Esophagus squamous epithelium (tissue), 5 donors: ENCODE measurements around the gene FBXL15. TPM values are rescaled to one million over a fixed set of nuclear protein-coding genes. Genes with fewer than 3 reads are reported as not detected.

Source experiments
- DNase-seq: peaks from one replicate; lab custom pipeline; 2025; lab: John Stamatoyannopoulos, UW
- H3K27ac ChIP-seq, 4 donors: fragments of 200-600 bp; sonication (generic); one replicate each; pipeline ENCODE4 v1.5.1; 2016 to 2019; ENCODE audit warnings: mild to moderate bottlenecking in 1 of 4
- H3K27me3 ChIP-seq, 4 donors: fragments of 200-600 bp; sonication (generic); 1 replicate in 3 of 4; 2 replicates in 1 of 4; pipeline versions ENCODE4 v1.5.1 to v1.6.0; 2017 to 2021; ENCODE audit warnings: antibody characterized with exemption in 1 of 4
- H3K36me3 ChIP-seq, 3 donors: fragments of 200-600 bp; sonication (generic); one replicate each; pipeline ENCODE4 v1.5.1; 2016 to 2019
- H3K4me1 ChIP-seq, 3 donors: fragments of 200-600 bp; sonication (generic); one replicate each; pipeline ENCODE4 v1.5.1; 2017 to 2019
- H3K4me3 ChIP-seq, 4 donors: fragments of 200-600 bp; sonication (generic); 1 replicate in 3 of 4; 2 replicates in 1 of 4; pipeline ENCODE4 v1.5.1; 2016 to 2019; ENCODE audit warnings: mild to moderate bottlenecking in 2 of 4, moderate library complexity in 1 of 4
- H3K9me3 ChIP-seq, 3 donors: fragments of 200-600 bp; sonication (generic); one replicate each; pipeline ENCODE4 v1.5.1; 2016 to 2019
- CTCF ChIP-seq, 6 experiments: fragments of 450-650 bp in 4 of 6; fragments of 200-600 bp in 2 of 6; sonication (generic) in 2 of 6; IDR thresholded peaks; one replicate each; pipeline ENCODE4 v1.5.1; 2016 to 2019; ENCODE audit warnings: antibody characterized with exemption in 6 of 6, mild to moderate bottlenecking in 4 of 6, moderate library complexity in 4 of 6
- POLR2A ChIP-seq, 4 donors: fragments of 450-650 bp; IDR thresholded peaks; one replicate each; pipeline ENCODE4 v1.6.1; 2017; ENCODE audit warnings: antibody characterized with exemption in 4 of 4, mild to moderate bottlenecking in 4 of 4, moderate library complexity in 3 of 4
- WGBS, 2 donors: methylation state at CpG; one replicate each; pipeline ENCODE4 v1.1.5; 2018; 5-methylcytosine and 5-hydroxymethylcytosine counted together
- intact Hi-C: fragments of 100-400 bp; cut with DNase I; formaldehyde crosslinking; loops from one replicate; pipeline ENCODE4 v1.15.0; 2022
- small RNA-seq, 4 donors: library from RNA; depleted of rRNA; stranded (forward); fragments of <200 nt; gene quantifications; one replicate each; pipeline ENCODE3, GENCODE V24; 2016
- total RNA-seq, 4 donors: library from RNA; depleted of rRNA; stranded (reverse); fragments of >200 nt; gene quantifications; one replicate each; pipeline ENCODE4 v1.1.0, GENCODE V29; 2016
- donor health status: DM: yes; HTN: yes; CAD: no.

Gene FBXL15
- total RNA-seq, 4 donors from 2014 or later, result 10.6 to 20.2 (median 18.8) TPM

- H3K27ac ChIP-seq, result no peak overlapping the region
Observed at GRCh38 chr10:102467318-102467717, 46.7 kb downstream of the FBXL15 start.

GRCh38 chr10:102467971-102468438 lies 47.4 kb downstream of the FBXL15 start:
- 23 to 59% methylated on average over 5 to 6 of the region's 6 CpGs for WGBS, 2 donors
- peaks cover 0 to 21% (median 3%) of the 10 kb centered on the region in 3 donors for H3K4me1 ChIP-seq
- H3K27me3 ChIP-seq, result no peaks in the 10 kb centered on the region
- no peak overlapping the region for H3K4me3 ChIP-seq
- H3K27ac ChIP-seq, result no peak overlapping the region
- H3K9me3 ChIP-seq, result no peaks in the 10 kb centered on the region
- H3K36me3 ChIP-seq, result no peaks in the 10 kb centered on the region
- intact Hi-C loops, result no loop called here
- TF ChIP-seq CTCF (IDR thresholded peaks at IDR 0.05), result no peak
- TF ChIP-seq POLR2A (IDR thresholded peaks at IDR 0.05), result no peak
- DNase-seq, result no peak

More at GRCh38 chr10:102467318-102467717, 46.7 kb downstream of the FBXL15 start:
- H3K4me1 ChIP-seq, result peaks cover 0 to 28% (median 7%) of the 10 kb centered on the region in 3 donors
- WGBS, 2 donors, result 84 to 88% methylated on average over 6 of the region's 6 CpGs
- no peak for DNase-seq
- intact Hi-C loops, result no loop called here
- no peak overlapping the region for H3K4me3 ChIP-seq
- H3K36me3 ChIP-seq, result no peaks in the 10 kb centered on the region
- TF ChIP-seq POLR2A (IDR thresholded peaks at IDR 0.05), result no peak
- TF ChIP-seq CTCF (IDR thresholded peaks at IDR 0.05), result no peak
- no peaks in the 10 kb centered on the region for H3K9me3 ChIP-seq
- H3K27me3 ChIP-seq, result no peaks in the 10 kb centered on the region

- Histone ChIP-seq H3K9me3 (no peaks in the 10 kb centered on the region), H3K27ac (peak overlapping the region in 1 of 4 donors; percentile 14), H3K4me3 (no peak overlapping the region), H3K36me3 (no peaks in the 10 kb centered on the region), H3K27me3 (no peaks in the 10 kb centered on the region), H3K4me1 (peaks cover 0 to 14% (median 0%) of the 10 kb centered on the region in 3 donors)
- intact Hi-C loops, result no loop called here
- WGBS, 2 donors, result 68 to 72% methylated on average over 7 to 9 of the region's 9 CpGs
- no peak for DNase-seq
- TF ChIP-seq POLR2A (IDR thresholded peaks at IDR 0.05) (no peak), CTCF (IDR thresholded peaks at IDR 0.05) (no peak)
Observed at GRCh38 chr10:102468683-102469082, 48.0 kb downstream of the FBXL15 start.

GRCh38 chr10:102470579-102471546 lies 50.2 kb downstream of the FBXL15 start:
- TF ChIP-seq CTCF (IDR thresholded peaks at IDR 0.05) (no peak), POLR2A (IDR thresholded peaks at IDR 0.05) (no peak)
- Histone ChIP-seq H3K36me3 (no peaks in the 10 kb centered on the region), H3K9me3 (no peaks in the 10 kb centered on the region), H3K27ac (no peak overlapping the region), H3K4me1 (peaks cover 0 to 11% (median 0%) of the 10 kb centered on the region in 3 donors), H3K4me3 (no peak overlapping the region), H3K27me3 (no peaks in the 10 kb centered on the region)
- intact Hi-C loops, result no loop called here
- 91 to 94% methylated on average over 15 to 24 of the region's 36 CpGs for WGBS, 2 donors
- no peak for DNase-seq

Small RNAs within 50 kb of the gene (small RNA-seq; reads per million reads assigned to genes)
- gene MIR146B, result 1,091 to 7,937 (median 5,469) reads per million in 4 donors

Other genes starting within 250 kb of the FBXL15 start
- not detected for gene ELOVL3, start 194.5 kb upstream of the FBXL15 start, total RNA-seq
- gene PITX3, start 179.3 kb upstream of the FBXL15 start, total RNA-seq, result not detected
- 10 to 100 TPM; 22.5 to 39.0 (median 28.6) TPM for gene GBF1, start 175.3 kb upstream of the FBXL15 start, total RNA-seq
- 10 to 100 TPM; 10.7 to 20.2 (median 15.6) TPM for gene NFKB2, start 25.1 kb upstream of the FBXL15 start, total RNA-seq
- gene PSD, start 2.1 kb upstream of the FBXL15 start, total RNA-seq, result 1 to 10 TPM in 2 of 4 donors, under 1 TPM in 2; 0.22 to 3.4 (median 0.93) TPM
- 10 to 100 TPM; 16.6 to 37.6 (median 27.0) TPM for gene CUEDC2, start 11.7 kb downstream of the FBXL15 start, total RNA-seq
- gene C10orf95, start 30.7 kb downstream of the FBXL15 start, total RNA-seq, result 1 to 10 TPM in 2 of 4 donors, under 1 TPM in 1, not detected in 1; 0.23 to 1.9 (median 1.1) TPM
- 10 to 100 TPM; 68.0 to 85.6 (median 82.3) TPM for gene ACTR1A, start 81.9 kb downstream of the FBXL15 start, total RNA-seq
- 1 to 10 TPM; 5.0 to 8.9 (median 6.8) TPM for gene SUFU, start 83.1 kb downstream of the FBXL15 start, total RNA-seq
- gene TRIM8, start 223.6 kb downstream of the FBXL15 start, total RNA-seq, result 10 to 100 TPM; 27.6 to 75.9 (median 48.8) TPM